Fibroblast of pulmonary artery (primary cell): ENCODE data around the gene TXLNB.

Experiments
- DNase-seq: peaks from one replicate; pipeline ENCODE4 v3.0.0-alpha.2; 2010; ENCODE audit warnings: low read depth
- H3K4me3 ChIP-seq: replicated peaks from 2 replicates; pipeline ENCODE4 v1.5.1; 2011; ENCODE audit warnings: low read depth, mild to moderate bottlenecking, control low read depth, low read length, moderate library complexity
- TF ChIP-seq, protein P1 (sequence below): IDR thresholded peaks from 2 replicates; pipeline ENCODE4 v1.5.1; 2011; ENCODE audit warnings: mild to moderate bottlenecking, control low read depth, low read length, inconsistent platforms; ENCODE audit errors: missing control alignments

Gene TXLNB

DNA sequence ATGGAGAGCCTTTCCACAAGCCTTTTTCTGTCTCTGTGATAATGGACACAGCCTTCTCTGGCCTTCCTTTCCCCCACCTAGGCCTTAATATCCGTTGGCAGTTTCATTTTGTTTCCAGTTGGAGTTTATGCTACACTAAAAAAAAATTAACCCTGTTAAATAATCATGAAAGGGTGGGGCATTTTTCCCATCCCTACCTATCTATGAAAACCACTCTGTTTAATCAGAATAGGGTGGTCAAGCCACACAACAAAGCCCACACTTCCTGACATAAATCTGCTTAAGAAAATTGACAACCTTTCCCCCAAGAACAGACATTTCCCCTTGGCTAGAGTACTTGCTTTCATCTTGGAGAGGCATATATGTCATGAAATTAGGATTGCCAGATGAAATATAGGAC is 14.2 kb downstream of the TXLNB start:
- TF ChIP-seq, protein P1, sequence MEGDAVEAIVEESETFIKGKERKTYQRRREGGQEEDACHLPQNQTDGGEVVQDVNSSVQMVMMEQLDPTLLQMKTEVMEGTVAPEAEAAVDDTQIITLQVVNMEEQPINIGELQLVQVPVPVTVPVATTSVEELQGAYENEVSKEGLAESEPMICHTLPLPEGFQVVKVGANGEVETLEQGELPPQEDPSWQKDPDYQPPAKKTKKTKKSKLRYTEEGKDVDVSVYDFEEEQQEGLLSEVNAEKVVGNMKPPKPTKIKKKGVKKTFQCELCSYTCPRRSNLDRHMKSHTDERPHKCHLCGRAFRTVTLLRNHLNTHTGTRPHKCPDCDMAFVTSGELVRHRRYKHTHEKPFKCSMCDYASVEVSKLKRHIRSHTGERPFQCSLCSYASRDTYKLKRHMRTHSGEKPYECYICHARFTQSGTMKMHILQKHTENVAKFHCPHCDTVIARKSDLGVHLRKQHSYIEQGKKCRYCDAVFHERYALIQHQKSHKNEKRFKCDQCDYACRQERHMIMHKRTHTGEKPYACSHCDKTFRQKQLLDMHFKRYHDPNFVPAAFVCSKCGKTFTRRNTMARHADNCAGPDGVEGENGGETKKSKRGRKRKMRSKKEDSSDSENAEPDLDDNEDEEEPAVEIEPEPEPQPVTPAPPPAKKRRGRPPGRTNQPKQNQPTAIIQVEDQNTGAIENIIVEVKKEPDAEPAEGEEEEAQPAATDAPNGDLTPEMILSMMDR = no peak
- H3K4me3 ChIP-seq = no peak overlapping the region
- DNase-seq = no peak

- H3K4me3 ChIP-seq = no peak overlapping the region
- DNase-seq = peak; percentile 26
- TF ChIP-seq, protein P1 = no peak
These were observed 14.6 kb downstream of the TXLNB start for GRCh38 chr6:139277161-139277560.

GRCh38 chr6:139275279-139276055 is 16.3 kb downstream of the TXLNB start:
- TF ChIP-seq, protein P1 = no peak

DNA sequence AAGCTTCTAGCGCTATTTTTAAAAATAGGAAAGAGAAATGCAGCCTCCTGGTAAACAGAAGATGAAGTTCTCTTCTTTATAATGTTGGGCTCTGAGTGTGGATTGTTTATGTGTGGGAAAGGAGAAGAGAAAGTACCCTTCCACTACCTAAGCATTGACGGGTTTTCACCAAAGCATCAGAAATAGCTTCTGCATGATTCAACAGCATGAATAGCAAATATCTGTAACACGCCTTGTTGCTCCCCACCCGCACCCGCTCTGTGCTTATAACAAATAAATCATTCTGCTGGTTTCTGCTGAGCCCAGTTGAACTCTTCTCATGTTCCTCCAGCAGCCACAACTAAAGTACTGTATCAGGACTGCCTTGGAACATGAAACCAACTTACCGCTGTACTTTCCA is 20.7 kb downstream of the TXLNB start:
- DNase-seq = no peak
- no peak overlapping the region for H3K4me3 ChIP-seq
- TF ChIP-seq, protein P1 = no peak

More at GRCh38 chr6:139275279-139276055, 16.3 kb downstream of the TXLNB start:
- no peak for DNase-seq
- no peak overlapping the region for H3K4me3 ChIP-seq

DNA sequence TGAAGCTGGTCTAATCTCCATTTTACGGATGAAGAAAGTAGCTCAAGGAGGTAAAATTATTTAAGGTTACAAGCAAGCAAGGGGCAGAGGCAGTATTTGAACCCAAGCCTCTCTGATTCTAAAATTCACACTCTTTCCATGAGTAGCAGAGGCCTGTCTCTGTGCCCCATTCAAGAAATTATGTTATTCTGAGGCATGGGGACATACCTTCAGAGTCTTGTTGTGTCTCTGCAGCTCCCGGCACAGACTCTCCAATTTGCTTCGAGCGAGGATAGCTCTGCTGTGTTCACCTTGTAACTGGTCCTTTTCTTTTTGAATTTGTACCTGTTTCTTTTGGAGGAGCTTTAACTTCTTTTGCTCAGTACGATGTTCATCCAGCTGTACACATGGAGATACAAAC is 21.5 kb downstream of the TXLNB start:
- H3K4me3 ChIP-seq = no peak overlapping the region
- no peak for DNase-seq
- TF ChIP-seq, protein P1 = no peak

DNA sequence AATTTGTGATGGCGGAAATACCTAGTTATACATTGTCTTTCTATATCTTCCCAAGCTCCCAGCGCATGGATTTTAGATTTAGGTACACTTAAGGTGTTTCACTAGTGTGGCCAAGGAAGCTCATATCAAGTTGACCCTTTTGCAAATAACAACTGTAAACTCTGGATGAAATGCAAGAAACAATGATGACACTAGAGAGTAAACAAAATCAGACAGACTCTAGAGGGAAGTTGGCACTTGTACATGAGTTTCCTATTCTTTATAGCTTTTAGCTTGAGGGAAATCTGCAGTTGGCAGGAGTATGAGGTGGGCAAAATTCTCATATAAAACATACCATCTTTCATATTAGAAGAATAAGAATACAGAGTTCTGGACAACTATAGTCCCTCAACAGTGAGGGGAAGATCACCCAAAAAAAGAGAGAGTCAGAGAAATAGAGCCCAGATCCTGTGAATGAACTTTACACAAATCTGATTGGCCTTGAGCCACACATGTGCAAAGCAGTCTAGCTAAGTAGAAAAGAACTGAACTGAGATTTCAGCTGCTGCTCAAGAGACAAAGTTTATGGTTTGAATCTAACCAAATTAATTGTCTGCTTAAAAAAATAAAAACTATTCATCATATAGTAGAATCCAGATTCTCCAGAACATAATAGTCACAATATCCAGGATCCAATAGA is 26.1 kb downstream of the TXLNB start:
- no peak for DNase-seq
- no peak overlapping the region for H3K4me3 ChIP-seq
- TF ChIP-seq, protein P1 = no peak
